ENCODE data around the gene SECISBP2L.
"Not testable (repeated sequence)": the region's sequence is repeated elsewhere in the genome, so short reads cannot be mapped to it uniquely, and the experiment has no call there.

The SECISBP2L gene

GRCh38 chr15:48992096-48992495, 54.1 kb downstream of the SECISBP2L start:
- no peak for DNase-seq

- DNase-seq: no peak
Measured at GRCh38 chr15:48989170-48989569, 57.1 kb downstream of the SECISBP2L start.

GRCh38 chr15:48987142-48987541, 59.1 kb downstream of the SECISBP2L start:
- no peak for DNase-seq

GRCh38 chr15:48986240-48986639, 60.0 kb downstream of the SECISBP2L start:
- no peak for DNase-seq

GRCh38 chr15:48985516-48985915, 60.7 kb downstream of the SECISBP2L start:
- no peak for DNase-seq

- no peak for DNase-seq
Measured at GRCh38 chr15:48984811-48985352, 61.4 kb downstream of the SECISBP2L start.

- DNase-seq: no peak
Measured at GRCh38 chr15:48984021-48984710, 62.1 kb downstream of the SECISBP2L start.

GRCh38 chr15:48983300-48983699, 62.9 kb downstream of the SECISBP2L start:
- DNase-seq: no peak

- DNase-seq: no peak
Measured at GRCh38 chr15:48981941-48982340, 64.3 kb downstream of the SECISBP2L start.

GRCh38 chr15:48978638-48979037, 67.6 kb downstream of the SECISBP2L start:
- DNase-seq: no peak

GRCh38 chr15:48976444-48977088, 69.7 kb downstream of the SECISBP2L start:
- no peak for DNase-seq

GRCh38 chr15:48975472-48976419, 70.5 kb downstream of the SECISBP2L start:
- peak; percentile 83 to 94 (median 91) for DNase-seq

- DNase-seq: no peak
Measured at GRCh38 chr15:48974882-48975281, 71.4 kb downstream of the SECISBP2L start.

GRCh38 chr15:48972750-48973503, 73.3 kb downstream of the SECISBP2L start:
- DNase-seq: no peak

- DNase-seq: not testable (repeated sequence)
Measured at GRCh38 chr15:48970926-48971325, 75.3 kb downstream of the SECISBP2L start.

GRCh38 chr15:48968066-48968465, 78.2 kb downstream of the SECISBP2L start:
- no peak for DNase-seq

- no peak for DNase-seq
Measured at GRCh38 chr15:48967336-48967735, 78.9 kb downstream of the SECISBP2L start.

GRCh38 chr15:48966595-48967301, 79.5 kb downstream of the SECISBP2L start:
- no peak for DNase-seq

GRCh38 chr15:48965972-48966371, 80.3 kb downstream of the SECISBP2L start:
- DNase-seq: peak in 1 of 4 experiments; percentile 3

GRCh38 chr15:48964898-48965297, 81.3 kb downstream of the SECISBP2L start:
- no peak for DNase-seq

- DNase-seq: peak; percentile 11 to 42 (median 40)
Measured at GRCh38 chr15:48963524-48964113, 82.6 kb downstream of the SECISBP2L start, which contains the start of gene SHC4. Gene SHC4, minus strand, starts transcription at chr15:48963919. Its CDS starts 904 bp downstream, at chr15:48963015.
